Islet of Langerhans (tissue), 1 donor: ENCODE results near the gene ZNF155.
A peak's percentile ranks its signal among the peaks of the same experiment; 100 is the strongest.
"Not testable (repeated sequence)": the region's sequence is repeated elsewhere in the genome, so short reads cannot be mapped to it uniquely, and the experiment has no call there.

Experiments
- FAIRE-seq: peaks from one replicate; lab custom pipeline; 2011; peaks lifted over from hg19 to GRCh38; lab: Jason Lieb, UNC

The ZNF155 gene

GRCh38 chr19:43983912-43984686 is at the start of gene ZNF155:
Gene ZNF155 (plus strand): TSS chr19:43984188. CDS start chr19:43988544, 4,356 bp downstream.
- peak; percentile 95 for FAIRE-seq

DNA sequence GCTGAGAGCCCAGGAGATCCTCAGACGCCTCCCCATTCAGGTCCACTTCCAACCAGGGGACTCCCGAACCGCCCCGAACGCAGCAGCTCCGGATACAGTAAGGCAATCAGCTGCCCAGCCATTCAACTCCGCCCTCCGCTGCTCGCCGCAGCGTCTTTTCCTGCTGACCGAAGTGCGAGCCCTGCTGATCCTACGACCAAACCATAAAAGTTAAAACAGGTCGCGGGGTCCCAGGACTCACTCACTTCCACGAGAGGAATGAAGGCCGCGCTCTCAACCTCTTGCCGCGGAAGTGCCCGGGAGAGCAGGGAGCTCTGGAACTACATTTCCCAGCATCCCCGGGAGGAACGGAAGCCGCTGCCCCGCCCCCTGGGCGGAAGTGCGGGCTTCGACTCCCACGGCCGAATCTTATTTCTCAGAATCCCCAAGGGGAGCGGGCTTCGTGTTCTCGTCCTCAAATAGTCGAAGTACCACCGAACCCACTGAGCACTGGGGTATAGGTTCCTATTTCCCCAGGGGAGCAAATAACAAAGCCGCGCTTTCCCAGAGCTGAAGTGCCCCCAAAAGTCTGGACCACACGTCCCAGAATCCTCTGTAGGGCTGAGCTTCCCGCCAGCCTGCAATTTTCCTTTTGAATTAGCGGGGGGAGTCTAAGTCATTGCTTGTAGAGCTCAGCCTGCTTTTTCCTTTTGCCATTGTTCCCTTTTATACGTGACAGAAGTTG is 48.8 kb upstream of the ZNF155 start, which contains the start of gene ZNF45:
TSS of gene ZNF45 (minus strand) at position 298 of the 724 bp plus-strand sequence. CDS start 13,097 bp downstream, outside the sequence.
- no peak for FAIRE-seq

DNA sequence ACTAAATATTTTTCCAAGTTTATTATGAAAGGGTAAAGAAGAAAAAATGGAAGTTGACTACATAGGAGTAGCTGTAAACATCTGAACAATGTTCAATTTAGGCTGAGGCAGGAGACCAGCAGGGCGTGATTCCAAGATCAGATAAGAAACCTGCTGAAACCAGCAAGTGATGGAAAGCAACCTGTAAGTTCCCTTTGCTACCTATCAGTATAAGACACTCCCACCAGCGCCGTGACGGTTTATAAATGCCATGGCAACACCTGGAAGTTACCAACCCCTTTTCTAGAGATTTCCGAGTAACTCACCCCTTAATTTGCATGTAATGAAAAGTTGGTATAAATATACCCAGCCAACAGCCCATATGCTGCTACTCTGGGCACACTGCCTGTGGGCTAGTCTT is 47.8 kb upstream of the ZNF155 start:
- FAIRE-seq, result no peak

- FAIRE-seq, result no peak
These were observed 44.3 kb upstream of the ZNF155 start for GRCh38 chr19:43939557-43940260.

- no peak for FAIRE-seq
These were observed 43.3 kb upstream of the ZNF155 start for GRCh38 chr19:43940719-43941118.

- no peak for FAIRE-seq
These were observed 42.8 kb upstream of the ZNF155 start for GRCh38 chr19:43941209-43941608.

- FAIRE-seq, result not testable (repeated sequence)
These were observed 36.6 kb upstream of the ZNF155 start for GRCh38 chr19:43947412-43947811.

DNA sequence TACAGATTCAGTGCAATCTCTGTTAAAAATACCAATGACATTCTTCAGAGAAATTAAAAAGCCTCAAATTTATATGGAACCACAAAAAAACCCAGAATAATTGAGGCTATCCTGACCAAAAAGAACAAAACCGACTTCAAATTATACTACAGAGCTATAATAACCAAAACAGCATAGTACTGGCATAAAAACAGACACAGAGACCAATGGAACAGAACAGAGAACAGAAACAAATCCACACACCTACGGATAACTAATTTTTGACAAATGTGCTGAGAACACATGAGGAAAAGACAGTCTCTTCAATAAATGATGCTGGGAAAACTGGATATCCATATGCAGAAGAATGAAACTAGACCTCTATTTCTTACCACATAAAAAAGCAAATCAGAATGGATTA is 34.2 kb upstream of the ZNF155 start:
- FAIRE-seq, result not testable (repeated sequence)

- peak; percentile 82 for FAIRE-seq
These were observed 32.9 kb upstream of the ZNF155 start, which contains the start of gene ZNF221 for GRCh38 chr19:43950834-43951645. Gene ZNF221 (plus strand): TSS chr19:43951228. CDS start chr19:43962727, 11,499 bp downstream.

DNA sequence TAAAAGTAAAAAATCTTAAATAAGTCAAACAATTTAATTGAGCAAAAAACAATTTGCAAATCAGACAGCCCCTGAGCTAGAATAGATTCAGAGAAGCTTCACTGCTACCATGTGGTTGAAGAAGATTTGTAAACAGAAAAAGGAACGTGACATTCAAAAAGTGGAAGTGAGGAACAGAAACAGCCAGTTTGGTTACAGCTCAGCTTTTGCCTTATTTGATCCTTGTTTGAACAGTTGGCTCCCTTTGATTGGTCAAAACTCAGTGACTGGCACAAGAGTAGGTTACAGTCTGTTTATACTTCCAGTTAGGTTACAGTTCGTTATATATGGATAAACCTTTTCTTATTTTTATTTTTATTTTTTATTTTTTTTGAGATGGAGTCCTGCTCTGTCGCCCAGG is 27.2 kb upstream of the ZNF155 start:
- FAIRE-seq, result no peak

- no peak for FAIRE-seq
These were observed 26.1 kb upstream of the ZNF155 start for GRCh38 chr19:43957891-43958290.

GRCh38 chr19:43960411-43960810 is 23.6 kb upstream of the ZNF155 start:
- FAIRE-seq, result no peak

- FAIRE-seq, result no peak
These were observed 17.8 kb upstream of the ZNF155 start for GRCh38 chr19:43966079-43966694.

GRCh38 chr19:43976732-43977131 is 7.3 kb upstream of the ZNF155 start:
- FAIRE-seq, result no peak

DNA sequence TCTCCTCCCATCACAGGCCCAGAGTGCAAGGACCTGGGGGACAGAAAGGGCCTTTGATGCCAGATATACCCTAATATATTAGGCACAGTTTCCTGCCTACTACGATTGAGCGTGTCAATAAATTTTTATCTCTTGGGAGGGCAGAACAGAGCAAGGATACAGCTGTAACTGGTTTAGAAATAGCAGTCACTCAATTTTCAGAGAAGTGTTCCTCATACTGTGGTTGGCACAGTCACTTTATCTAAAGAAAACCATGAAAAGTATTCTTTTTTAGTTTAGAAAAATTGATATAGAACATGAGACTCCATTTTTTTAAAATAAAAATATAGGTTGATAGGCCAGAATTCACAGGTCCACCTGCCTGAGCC is 460 bp upstream of the ZNF155 start:
- no peak for FAIRE-seq

- no peak for FAIRE-seq
These were observed 656 bp downstream of the ZNF155 start for GRCh38 chr19:43984687-43985000.

DNA sequence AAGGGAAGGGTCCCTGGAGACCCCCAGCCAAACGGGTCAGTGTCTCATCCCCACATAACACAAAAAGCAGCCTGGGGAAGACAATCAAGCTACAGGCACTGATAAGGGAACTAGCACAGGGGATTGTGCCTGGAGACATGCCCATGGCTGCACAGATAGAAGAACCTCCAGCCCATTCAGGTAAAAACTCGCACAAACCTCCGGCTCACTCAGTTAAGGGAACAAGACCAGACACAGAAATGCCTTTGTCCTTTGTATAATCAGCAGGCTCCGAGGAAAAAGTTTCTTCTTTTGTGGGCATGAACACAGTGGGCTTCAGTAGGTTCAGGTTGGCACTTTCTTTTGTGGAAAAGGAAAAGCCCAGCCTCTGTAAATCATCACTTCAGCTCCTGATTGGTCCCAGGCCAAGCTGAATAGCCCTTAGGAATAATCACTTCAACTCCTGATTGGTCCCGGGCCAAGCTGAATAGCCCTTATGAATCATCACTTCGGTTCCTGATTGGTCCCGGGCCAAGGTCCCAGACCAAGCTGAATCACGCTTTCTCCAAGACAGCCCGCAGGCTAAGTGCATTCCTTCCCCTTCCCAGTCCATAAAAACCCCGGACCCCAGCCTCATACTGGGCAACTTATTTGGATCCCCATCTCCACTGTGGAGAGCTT is 13.8 kb downstream of the ZNF155 start:
- no peak for FAIRE-seq

- FAIRE-seq, result no peak
These were observed 18.2 kb downstream of the ZNF155 start for GRCh38 chr19:44002212-44002565.

DNA sequence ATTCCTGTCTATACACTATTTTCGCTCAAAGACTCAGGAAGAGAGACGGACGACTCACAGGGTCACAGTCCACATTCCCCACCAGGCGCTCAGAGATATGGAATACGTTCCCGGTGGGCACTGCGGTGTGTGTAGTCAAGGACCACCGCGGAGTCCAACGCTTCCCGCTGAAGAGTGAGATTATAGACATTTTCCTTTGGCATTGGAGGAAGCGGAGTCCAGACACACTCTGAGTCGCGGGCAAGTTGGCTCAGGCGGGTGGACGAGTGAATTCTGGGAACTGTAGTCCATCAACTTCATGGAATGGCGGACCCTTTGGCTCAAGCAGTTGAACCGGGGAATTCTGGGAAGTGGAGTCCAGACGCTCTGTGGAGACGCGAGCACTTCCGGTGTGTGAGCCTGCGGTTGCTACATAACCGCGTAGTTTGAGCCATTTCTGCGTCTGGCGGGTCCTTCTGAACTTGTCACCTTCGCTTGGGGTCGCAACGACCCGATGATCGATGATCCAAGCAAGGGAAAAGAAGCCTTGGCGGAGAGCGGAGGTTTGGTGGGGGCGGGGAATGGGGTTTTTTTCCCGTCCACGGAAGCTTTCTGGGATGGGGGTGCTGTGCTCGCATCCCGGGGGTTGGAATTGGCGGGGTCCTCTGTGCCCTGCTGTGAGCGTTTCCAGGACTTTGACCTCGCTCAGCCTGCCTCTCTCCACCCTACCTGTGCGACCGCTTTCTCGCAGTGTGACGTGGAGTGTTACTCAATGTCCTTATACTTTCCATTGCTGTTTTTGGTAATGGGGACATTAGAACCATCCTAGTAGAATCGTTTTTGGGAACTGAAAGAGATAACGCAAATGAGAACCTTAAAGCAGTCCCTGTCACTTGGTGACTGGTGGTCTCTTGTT is 18.8 kb downstream of the ZNF155 start, which contains the start of gene ZNF230:
TSS of gene ZNF230 (plus strand) at position 392 of the 895 bp plus-strand sequence. CDS start 4,122 bp downstream, outside the sequence.
- peak; percentile 74 for FAIRE-seq

GRCh38 chr19:44003461-44004009 is 19.5 kb downstream of the ZNF155 start:
- FAIRE-seq, result no peak
